ENCODE data around the gene TBC1D22B.

DNA sequence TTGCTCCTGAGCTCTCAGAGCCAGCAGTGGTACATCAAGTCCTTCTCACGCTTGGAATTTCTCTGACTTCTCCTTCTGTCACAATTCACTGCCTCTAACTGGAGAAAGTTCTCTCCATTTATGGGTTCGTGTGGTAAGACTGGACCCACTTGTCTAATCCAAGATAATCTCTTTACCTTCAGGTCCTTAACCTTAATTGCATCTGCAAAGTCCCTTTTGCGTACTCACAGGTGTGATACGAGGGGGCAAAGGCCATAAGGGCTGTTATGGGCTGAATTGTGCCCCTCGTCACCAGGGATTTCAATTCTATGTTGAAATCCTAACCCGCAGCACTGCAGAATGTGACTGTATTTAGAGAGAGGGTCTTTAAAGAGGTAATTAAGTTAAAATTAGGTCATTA is 27.5 kb upstream of the TBC1D22B start:
- TF ChIP-seq, protein P1, sequence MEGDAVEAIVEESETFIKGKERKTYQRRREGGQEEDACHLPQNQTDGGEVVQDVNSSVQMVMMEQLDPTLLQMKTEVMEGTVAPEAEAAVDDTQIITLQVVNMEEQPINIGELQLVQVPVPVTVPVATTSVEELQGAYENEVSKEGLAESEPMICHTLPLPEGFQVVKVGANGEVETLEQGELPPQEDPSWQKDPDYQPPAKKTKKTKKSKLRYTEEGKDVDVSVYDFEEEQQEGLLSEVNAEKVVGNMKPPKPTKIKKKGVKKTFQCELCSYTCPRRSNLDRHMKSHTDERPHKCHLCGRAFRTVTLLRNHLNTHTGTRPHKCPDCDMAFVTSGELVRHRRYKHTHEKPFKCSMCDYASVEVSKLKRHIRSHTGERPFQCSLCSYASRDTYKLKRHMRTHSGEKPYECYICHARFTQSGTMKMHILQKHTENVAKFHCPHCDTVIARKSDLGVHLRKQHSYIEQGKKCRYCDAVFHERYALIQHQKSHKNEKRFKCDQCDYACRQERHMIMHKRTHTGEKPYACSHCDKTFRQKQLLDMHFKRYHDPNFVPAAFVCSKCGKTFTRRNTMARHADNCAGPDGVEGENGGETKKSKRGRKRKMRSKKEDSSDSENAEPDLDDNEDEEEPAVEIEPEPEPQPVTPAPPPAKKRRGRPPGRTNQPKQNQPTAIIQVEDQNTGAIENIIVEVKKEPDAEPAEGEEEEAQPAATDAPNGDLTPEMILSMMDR (conservative IDR thresholded peaks at IDR 0.05; ENCODE audit: low read depth, low read length): no peak
- no peak for TF ChIP-seq EZH2 (IDR thresholded peaks at IDR 0.05; ENCODE audit: borderline replicate concordance, low read depth, low read length, poor library complexity, severe bottlenecking)

Data from A673 (cell line).